GM21576 (cell line): ENCODE results near the gene SPATA25.

Experiments used
- ATAC-seq: cut with Tn5 transposase; IDR thresholded peaks from one replicate; pipeline ENCODE4 v1.9.1; 2021; ENCODE audit warnings: mild to moderate bottlenecking, moderate library complexity; ENCODE audit not compliant: unreplicated experiment

SPATA25 gene

DNA sequence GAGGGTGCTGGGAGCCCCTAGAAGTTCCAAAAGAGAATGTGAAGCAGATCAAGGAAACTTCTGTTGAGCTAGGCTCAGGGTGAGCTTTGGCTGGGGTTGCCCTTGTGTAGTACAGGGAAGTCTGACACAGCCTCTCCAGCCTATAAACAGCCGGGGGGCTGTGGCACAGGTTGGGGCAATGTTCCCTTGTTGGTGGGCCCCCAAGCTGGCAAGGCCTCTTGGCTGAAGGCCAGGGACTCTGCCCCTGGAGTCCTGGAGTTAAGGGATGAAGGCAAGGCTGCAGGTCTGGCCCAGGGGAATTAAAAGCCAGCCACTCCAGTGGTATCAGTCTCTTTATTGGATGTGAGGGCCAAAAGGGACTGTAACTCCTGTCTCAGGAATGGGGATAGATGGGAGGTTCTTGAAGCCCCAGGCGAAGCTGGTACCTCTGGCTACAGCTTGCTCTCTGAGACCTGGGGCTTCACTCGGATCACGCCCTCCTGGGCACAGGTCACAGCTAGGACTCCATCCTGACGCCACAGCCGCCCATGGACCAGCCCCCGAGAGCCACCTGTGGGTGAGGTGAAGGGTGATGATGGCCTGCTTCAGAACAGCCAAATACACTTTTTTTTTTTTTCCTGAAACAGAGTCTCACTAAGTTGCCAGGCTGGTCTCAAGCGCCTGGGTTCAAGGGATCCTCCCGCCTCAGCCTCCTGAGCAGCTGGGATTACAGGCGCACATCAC is 45.9 kb downstream of the SPATA25 start:
- ATAC-seq = no peak

DNA sequence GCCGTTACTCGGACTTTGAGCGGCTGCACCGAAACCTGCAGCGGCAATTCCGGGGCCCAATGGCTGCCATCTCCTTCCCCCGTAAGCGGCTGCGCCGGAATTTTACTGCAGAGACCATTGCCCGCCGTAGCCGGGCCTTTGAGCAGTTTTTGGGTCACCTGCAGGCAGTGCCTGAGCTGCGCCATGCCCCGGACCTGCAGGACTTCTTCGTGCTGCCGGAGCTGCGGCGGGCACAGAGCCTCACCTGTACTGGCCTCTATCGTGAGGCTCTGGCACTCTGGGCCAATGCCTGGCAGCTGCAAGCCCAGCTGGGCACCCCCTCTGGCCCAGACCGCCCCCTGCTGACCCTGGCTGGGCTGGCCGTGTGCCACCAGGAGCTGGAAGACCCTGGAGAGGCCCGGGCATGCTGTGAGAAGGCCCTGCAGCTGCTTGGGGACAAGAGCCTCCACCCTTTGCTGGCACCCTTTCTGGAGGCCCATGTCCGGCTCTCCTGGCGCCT is 46.7 kb downstream of the SPATA25 start:
- no peak for ATAC-seq

- no peak for ATAC-seq
Measured at GRCh38 chr20:45836841-45837240, 50.6 kb downstream of the SPATA25 start.
